ENCODE measurements around the gene PAGE2.
"Not testable (repeated sequence)": the region's sequence is repeated elsewhere in the genome, so short reads cannot be mapped to it uniquely, and the experiment has no call there.

Gene PAGE2, protein sequence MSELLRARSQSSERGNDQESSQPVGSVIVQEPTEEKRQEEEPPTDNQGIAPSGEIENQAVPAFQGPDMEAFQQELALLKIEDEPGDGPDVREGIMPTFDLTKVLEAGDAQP

DNA sequence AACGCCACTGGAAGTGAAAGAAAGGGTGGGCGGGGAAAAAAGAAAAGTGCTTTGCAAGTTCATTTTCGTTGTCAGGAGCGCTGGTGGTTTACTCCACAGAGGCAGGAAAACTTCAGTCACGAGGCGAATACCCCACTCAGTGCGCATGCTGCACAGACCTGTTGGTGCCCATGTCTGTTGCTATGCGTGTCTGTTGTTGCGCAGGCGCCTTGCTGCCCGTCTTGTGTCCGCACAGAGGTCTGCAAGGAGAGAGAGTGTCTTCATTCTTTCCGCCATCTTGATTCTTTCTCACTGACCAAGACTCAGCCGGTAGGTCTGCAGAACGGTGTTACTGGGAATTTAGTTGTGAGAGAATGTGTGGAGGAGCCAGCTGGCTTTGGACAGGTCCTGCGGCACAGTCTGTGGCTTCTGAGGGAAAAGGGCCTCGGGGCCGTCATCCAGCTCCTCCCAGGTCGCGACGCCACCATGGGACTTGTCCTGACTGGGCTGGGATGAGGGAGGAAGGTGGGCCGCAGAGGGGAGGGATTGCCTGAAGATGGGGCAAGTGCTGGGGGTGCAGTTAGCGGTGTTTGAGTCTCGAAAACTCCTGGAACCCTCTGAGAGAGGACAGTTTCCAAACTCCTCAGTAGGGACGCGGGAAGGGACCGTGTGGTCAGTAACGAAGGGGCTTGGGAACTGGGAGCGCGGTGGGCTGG lies at the start of gene PAGE2:
Gene PAGE2, plus strand, starts transcription at position 224 of the 695 bp plus-strand sequence. CDS start 1,003 bp downstream, outside the sequence.
- in situ Hi-C loops (cut with MboI; ENCODE audit: low sequenced_read_pairs) = no loop called here

DNA sequence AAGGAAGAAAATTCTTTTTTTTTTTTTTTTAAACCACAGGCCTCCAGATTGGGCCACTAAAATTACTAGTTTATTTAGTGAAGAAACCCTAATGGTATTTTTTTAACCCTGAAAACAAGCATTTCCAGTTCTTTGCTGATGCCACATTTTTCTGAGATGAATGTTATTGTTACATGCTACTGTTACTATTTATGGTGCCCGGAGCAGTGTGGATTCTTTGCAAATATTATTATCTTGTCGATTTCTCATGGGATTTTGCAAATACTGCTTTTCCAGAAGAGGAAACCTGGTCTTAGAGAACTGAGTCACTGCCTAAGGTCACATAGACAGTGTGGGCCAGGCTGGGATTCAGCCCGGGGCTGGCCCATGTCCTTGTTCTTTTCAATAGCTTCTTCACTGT lies 49.3 kb upstream of the PAGE2 start:
- in situ Hi-C loops (cut with MboI; ENCODE audit: low sequenced_read_pairs) = no loop called here

DNA sequence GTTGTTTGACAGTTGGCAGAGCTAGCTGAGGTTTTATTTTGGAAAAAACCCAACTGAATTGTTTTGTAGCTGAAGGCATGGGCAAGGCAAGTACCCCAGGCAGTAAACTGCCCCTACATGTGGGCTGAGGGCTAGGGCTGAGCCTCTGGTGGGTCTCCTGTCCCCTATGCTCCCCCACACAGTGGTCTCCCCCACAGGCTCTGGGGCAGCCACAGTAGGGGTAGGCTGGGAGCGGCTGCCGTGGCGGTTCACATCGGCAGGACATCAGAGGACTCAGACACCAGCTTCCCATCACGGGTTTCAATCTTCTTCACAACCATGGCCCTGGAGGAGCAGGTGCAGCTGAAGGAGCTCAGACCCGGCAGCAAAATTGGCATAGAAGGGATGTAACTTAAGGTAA lies 47.3 kb upstream of the PAGE2 start:
- in situ Hi-C loops (cut with MboI; ENCODE audit: low sequenced_read_pairs) = no loop called here

DNA sequence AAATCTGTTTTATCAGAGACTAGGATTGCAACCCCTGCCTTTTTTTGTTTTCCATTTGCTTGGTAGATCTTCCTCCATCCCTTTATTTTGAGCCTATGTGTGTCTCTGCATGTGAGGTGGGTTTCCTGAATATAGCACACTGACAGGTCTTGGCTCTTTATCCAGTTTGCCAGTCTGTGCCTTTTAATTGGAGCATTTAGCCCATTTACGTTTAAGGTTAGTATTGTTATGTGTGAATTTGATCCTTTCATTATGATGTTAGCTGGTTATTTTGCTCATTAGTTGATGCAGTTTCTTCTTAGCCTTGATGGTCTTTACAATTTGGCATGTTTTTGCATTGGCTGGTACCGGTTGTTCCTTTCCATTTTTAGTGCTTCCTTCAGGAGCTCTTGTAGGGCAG lies 38.2 kb upstream of the PAGE2 start:
- in situ Hi-C loops (cut with MboI; ENCODE audit: low sequenced_read_pairs) = loop anchor here (25.0 kb wide), 1 partner anchor 163 kb away; no protein-coding TSS in a partner anchor

DNA sequence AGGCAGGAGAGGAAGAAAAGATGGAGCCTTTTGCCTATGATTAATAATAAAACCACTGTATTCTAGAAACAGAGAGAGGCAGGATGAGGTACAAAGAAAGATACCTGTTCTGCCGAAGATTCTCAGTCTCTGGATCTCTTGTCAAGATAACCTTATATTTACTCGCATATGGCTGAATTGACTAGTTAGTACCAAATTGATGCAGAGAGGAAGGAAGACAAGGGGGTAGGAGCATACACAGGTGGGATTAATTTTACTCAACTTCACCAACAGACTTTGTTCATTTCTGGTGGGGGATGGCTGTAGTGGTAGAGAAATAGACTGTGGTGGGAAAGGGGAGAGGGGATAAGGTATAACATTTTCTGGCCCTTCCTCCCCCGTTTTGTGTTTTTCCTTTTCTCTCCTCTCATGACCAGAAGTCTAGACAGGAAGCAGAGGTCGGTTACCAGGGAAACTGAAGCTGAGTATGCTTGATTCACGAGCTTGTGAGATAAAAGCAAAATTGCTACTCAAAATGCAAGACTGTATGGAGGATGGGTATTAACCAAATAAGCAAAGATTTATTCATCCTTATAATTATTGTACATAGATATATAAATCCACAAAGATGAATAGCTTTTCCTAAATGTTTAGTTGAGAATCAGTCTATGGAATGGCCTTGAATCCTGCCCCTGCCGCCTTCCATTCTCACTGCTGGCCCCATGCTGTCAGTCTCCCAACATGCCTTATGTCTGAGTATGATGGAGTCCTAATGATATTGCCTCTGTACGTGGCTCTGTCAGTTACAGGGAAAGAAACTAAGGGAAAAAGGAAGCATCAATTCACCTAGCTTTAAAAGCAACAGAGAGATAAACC lies 31.8 kb upstream of the PAGE2 start:
- in situ Hi-C loops (cut with MboI; ENCODE audit: low sequenced_read_pairs) = loop anchor here (25.0 kb wide), 1 partner anchor 170 kb away; no protein-coding TSS in a partner anchor

DNA sequence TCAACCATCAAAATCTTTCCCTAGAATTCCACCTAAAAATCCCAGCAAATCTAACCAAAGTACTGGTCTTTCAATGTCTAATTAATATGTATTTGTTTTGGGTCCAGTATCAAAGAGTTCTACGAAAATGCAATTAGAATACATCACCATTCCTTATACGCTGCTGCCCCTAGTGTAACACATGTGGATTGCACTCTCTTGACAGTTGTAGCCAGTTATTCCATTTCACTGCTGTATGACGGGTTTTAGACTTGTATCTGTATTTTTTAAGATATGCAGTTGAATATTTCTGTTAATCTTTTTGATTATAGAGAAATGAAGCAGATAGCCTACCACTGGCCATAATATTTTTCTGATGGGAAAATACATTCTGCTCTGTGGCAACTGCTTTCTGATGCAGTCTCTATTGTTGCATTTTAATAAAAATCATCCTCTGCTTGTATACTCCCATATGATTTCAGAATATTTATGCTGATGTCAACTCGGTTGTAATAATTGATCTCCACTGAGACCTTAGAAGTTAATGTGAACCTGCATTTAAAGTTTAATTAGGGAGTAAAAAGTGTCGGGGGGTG lies 31.1 kb upstream of the PAGE2 start:
- in situ Hi-C loops (cut with MboI; ENCODE audit: low sequenced_read_pairs) = loop anchor here (25.0 kb wide), 1 partner anchor 170 kb away; no protein-coding TSS in a partner anchor

DNA sequence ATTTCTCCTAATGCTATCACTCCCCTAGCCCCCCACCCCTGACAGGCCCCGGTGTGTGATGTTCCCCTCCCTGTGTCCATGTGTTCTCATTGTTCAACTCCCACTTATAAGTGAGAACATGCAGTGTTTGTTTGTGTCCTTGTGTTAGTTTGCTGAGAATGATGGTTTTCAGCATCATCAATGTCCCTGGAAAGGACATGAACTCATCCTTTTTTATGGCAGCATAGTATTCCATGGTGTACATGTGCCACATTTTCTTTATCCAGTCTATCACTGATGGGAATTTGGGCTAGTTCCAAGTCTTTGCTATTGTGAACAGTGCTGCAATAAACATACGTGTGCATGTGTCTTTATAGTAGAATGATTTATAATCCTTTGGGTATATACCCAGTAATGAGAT lies 21.6 kb upstream of the PAGE2 start:
- in situ Hi-C loops (cut with MboI; ENCODE audit: low sequenced_read_pairs) = loop anchor here (25.0 kb wide), 1 partner anchor 180 kb away; no protein-coding TSS in a partner anchor

DNA sequence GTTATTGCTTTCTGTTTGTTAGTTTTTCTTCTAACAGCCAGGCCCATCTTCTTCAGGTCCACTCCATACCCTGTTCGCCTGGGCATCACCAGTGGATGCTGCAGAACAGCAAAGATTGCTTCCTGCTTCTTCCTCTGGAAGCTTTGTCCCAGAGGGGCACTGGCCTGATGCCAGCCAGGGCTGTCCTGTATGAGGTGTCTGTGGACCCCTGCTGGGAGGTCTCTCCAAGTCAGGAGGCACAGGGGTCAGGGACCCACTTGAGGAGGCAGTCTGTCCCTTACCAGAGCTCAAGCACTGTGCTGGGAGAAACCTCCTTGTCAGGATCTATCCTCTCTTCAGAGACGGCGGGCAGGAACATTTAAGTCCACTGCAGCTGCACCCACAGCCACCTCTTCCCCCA lies 16.5 kb upstream of the PAGE2 start:
- in situ Hi-C loops (cut with MboI; ENCODE audit: low sequenced_read_pairs) = loop anchor here (25.0 kb wide), 1 partner anchor 185 kb away; no protein-coding TSS in a partner anchor

DNA sequence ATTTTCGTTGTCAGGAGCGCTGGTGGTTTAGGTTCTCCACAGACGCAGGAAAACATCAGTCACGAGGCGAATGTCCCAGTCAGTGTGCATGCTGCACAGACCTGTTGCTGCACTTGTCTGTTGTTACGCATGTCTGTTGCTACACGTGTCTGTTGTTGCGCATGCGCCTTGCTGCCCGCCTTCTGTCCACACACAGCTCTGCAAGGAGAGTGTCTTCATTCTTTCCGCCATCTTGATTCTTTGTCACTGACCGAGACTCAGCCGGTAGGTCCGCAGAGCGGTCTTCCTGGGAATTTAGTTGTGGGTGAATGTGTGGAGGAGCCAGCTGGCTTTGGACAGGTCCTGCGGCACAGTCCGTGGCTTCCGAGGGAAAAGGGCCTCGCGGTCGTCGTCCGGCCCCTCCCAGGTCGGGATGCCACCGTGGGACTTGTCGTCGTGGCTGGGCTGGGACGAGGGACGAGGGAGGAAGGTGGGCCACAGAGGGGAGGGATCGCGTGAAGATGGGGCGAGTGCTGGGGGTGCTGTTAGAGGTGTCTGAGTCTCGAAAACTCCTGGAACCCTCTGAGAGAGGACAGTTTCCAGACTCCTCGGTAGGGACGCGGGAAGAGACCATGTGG lies 13.9 kb upstream of the PAGE2 start, which contains the start of gene PAGE2B:
Gene PAGE2B, plus strand, starts transcription at position 180 of the 617 bp plus-strand sequence. CDS start 1,012 bp downstream, outside the sequence.
- in situ Hi-C loops (cut with MboI; ENCODE audit: low sequenced_read_pairs) = loop anchor here (25.0 kb wide), 1 partner anchor 188 kb away; no protein-coding TSS in a partner anchor

DNA sequence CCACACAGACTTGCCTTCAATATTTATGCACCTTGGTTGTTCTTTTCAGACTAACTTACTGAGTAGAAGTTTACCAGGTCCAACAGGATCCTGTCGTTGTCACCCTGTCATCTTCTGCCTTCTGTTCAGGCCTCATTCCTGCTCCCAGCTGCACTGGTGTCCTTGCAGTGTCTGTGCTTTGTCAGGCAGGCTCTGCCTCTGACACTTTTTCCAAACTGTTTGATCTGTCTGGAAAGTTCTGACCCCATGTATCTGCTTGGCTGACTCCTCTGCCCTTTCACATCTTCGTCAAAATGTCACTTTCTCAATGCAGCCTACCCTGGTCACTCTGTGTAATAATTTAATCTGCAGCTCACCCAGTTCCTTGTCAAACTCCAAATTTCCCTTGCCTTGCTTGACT lies 9.9 kb downstream of the PAGE2 start:
- in situ Hi-C loops (cut with MboI; ENCODE audit: low sequenced_read_pairs) = no loop called here

DNA sequence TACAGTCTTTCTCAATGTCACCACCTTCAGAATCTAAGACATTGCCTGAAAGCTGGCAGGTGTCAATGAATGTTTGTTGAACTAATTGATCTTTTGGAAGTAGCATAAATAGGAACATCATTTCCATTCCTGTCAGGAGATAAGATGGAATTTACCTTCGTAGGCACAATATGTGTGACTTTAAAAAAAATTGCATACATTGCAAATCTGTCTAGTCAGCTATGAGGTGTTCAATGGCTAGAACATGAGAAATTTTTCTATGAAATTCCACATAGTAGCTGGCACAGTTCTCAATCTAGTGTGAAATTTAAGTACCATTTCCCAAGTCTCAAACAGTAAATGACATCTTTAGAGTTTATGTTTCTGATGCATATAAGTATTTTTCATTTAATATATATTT lies 10.3 kb downstream of the PAGE2 start:
- in situ Hi-C loops (cut with MboI; ENCODE audit: low sequenced_read_pairs) = no loop called here

DNA sequence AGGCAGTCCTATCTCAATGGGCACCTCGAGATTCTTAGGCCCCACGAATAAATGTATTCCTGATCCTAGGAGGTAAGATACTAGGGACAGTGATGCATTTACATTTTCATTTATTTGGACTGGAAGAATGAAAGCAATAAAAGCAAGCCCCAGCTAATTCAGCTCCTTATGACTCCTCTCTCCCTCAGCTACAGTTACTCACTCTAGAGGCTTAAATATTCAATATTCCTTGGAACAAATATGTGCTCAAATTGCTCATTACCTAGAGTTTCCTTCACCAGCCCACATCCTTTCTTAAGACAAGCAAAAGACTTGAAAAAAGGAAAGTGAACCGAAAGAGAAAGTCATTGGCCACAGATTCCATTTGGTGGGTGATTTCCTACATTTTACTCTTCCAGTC lies 13.9 kb downstream of the PAGE2 start:
- in situ Hi-C loops (cut with MboI; ENCODE audit: low sequenced_read_pairs) = no loop called here

DNA sequence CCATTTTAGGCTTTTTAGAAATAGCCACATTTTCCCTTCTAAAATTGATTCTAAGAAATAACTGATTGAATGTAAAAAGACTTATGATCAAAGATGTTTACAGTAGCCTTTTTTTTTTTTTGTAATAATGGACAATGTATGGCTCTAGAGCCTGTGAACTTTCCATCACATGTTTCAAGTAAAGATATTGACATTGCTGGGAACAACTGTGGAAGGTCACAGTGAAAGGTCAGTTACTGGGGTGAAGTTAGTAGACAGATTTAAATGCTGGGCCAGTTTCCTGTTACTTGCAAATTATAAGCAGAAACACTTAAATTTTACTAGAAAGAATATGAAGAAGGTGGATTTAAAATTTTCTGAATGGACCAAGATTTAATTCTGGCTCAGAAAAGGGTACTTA lies 18.4 kb downstream of the PAGE2 start:
- in situ Hi-C loops (cut with MboI; ENCODE audit: low sequenced_read_pairs) = no loop called here

DNA sequence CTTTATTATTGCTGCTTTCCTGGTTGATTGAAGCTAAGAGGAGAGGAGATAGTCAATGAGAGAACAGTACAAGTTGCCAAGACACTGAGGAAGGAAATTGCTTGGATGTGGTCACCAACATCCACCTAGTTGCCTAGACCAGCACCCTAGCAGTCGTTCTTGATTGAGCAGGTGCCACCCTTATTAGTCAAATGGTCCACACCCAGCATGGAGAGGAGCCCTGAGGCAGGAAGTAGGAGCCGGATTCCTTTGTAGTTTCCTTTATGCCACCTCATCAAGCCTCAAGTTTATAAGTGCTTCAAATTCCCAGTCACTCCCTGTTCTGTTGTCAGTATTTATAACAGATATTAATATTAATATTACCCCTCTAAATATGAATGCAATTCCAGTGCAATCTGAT lies 19.1 kb downstream of the PAGE2 start:
- in situ Hi-C loops (cut with MboI; ENCODE audit: low sequenced_read_pairs) = no loop called here

DNA sequence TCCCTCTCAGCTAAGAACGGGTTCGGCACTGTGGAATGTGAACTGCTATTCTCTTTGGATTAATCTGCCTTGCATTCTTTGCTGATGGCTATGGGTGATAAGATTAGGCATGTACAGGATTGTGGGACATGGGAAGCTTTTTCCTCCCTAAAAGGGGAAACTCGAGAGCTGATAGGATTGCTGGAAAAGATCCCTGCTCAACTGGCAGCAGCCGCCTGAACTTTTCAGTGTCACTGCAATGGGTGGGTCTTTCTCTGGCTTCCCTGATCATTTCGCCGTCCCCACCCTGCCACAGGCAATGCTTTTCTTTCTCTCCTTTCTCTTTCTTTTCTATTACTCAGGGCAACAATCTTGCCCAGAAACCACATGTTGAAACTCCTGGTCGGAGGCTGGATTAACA lies 20.5 kb downstream of the PAGE2 start:
- in situ Hi-C loops (cut with MboI; ENCODE audit: low sequenced_read_pairs) = no loop called here

DNA sequence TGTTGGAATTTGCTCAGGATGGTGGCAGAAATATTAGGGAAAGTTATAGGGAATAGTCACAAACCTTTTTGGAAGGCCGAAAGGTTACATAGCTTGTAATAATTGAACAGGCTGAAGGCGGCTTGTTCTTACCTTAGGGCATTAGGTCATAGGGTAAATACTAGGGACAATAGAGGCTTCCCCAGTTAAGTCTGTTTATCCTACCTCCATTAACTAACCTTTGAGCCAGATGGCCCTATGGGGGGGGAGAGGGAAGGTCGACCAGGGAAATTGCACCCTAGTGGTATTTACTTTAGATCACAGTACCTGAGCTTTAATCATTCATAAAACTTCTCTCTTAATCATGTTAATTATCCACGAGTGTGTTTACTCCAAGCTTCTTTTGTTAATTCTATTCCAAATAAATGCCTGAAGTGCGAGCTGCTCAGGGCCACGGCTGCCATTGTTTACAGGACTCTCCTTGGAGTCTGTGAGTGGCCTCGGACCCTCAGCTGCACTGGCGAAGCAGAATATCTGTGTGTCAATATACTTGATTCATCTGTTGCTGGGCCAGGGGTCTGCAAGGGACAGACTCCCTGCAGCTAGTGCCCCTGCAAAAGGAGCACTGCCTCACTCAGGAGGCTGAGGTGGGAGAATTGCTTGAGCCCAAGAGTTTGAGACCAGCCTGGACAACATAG lies 22.9 kb downstream of the PAGE2 start:
- in situ Hi-C loops (cut with MboI; ENCODE audit: low sequenced_read_pairs) = no loop called here

DNA sequence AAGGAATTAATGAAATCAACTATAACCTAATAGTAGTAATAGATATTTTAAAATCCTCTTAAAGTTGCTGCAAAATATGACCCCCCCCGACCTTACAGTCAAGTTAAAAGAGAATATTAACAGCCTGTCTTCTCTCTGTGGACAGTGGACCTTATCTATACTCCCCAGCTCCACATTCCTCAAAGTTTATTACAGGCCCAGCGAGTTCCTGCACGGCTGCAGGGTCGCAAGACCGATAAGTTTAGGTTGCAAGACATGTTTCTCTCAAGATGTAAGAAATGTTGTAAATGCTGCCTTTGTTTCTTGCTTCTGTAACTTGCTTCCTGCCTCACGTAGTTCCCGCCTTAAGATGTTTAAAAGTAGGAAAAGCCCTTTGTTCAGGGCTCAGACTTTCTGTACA lies 27.8 kb downstream of the PAGE2 start:
- in situ Hi-C loops (cut with MboI; ENCODE audit: low sequenced_read_pairs) = not testable (repeated sequence)

DNA sequence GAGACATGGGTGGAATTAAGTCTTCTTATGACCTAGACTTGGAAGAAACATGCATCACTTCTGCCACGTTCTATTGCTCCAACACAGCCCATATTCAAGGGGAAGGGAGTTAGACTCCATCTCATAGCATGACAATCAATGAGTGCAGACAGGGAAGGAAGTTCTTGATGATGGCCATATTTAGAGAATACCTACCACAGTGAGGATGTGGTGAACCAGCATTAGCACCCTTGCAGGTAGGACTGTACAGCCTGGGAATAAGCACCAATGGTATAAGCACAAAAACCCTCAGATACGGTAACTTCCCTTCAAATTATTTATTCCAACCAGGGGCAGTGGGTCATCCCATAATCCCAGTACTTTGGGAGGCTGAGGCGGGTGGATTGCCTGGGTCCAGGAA lies 29.8 kb downstream of the PAGE2 start:
- in situ Hi-C loops (cut with MboI; ENCODE audit: low sequenced_read_pairs) = no loop called here

DNA sequence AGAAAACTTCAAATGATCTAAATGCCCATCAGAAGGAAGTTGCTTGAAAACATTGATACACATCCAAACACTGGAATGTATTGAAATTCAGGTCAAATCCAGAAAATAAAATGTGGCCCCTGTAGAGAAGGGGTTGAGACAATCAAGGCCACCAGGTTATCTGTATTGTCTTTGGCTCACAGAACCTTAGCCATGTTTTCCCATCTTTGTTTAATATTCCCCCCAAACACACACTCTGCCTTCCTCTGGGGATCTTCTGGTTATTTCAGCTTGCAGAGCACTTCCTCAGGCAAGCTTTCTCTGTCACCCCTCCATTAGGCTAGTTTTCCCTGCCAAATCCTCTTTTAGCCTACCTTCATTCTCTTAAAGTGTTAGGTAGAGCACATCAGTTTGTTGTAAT lies 30.5 kb downstream of the PAGE2 start:
- in situ Hi-C loops (cut with MboI; ENCODE audit: low sequenced_read_pairs) = no loop called here

DNA sequence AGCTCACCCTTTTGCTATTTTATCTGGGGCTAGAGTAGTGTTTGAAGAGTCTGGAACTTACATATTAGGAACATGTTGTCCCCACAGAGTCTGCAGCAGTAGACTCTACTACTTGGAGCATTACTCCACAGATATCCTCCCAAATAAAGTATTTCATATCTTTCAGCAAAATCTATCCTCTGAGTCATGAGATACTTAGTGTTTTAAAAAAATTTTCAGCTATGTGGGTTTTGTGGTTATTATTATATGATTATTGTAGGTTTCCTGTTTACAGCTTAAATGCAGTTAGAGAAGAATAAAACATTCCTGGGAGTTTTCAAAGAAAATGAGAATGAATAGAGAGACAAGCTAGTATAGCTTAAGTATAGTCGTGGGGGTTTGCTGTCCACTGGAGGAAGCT lies 30.9 kb downstream of the PAGE2 start:
- in situ Hi-C loops (cut with MboI; ENCODE audit: low sequenced_read_pairs) = no loop called here

Measured in HL-60/S4 treated with phorbol 12-myristate 13-acetate at 8.2 ng/mL for 4 days and 3 days (cell line).